ENCODE measurements around the gene CCBE1.

CCBE1 gene

DNA sequence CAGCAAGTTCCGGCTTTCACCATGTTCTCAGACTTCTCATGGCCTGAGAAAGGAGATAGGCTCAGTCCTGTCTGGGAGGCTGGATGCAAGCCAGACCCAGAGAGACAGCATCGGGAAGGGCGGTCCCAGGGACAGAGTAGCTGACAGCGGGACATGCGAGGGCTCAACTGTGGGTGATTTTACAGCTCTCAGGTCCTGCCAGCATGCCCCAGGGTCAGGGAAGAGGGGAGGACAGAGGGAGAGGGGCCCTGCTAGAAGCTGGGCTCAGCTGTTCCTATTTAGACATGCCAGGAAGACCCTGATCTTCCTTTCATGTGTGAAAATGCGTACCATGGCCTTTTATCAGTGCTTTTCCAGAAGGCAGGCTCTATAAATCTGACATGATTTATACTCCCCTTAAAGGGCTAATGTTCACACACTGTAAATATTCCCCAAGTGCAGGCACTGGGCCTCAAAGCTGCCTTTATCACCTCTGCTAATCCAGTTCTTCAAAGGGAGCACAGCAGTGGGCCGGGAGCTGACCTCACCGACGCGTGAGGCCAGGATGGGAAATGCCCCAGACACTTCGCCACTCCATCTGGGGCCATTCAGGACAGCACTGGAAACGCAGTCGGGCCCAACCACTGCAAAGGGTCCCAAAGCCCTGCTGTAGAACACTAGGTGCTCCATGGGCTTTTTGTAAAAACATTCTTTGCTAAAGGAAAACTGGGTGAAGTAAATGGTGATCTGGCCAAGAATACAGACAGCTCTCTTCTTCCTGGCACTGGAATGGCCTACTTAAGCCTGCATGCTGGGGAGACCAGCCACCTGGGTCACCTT is 242.1 kb downstream of the CCBE1 start:
- DNase-seq (ENCODE audit: low read depth): no peak
- TF ChIP-seq, protein P1, sequence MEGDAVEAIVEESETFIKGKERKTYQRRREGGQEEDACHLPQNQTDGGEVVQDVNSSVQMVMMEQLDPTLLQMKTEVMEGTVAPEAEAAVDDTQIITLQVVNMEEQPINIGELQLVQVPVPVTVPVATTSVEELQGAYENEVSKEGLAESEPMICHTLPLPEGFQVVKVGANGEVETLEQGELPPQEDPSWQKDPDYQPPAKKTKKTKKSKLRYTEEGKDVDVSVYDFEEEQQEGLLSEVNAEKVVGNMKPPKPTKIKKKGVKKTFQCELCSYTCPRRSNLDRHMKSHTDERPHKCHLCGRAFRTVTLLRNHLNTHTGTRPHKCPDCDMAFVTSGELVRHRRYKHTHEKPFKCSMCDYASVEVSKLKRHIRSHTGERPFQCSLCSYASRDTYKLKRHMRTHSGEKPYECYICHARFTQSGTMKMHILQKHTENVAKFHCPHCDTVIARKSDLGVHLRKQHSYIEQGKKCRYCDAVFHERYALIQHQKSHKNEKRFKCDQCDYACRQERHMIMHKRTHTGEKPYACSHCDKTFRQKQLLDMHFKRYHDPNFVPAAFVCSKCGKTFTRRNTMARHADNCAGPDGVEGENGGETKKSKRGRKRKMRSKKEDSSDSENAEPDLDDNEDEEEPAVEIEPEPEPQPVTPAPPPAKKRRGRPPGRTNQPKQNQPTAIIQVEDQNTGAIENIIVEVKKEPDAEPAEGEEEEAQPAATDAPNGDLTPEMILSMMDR (conservative IDR thresholded peaks at IDR 0.05; ENCODE audit: low read depth, low read length): no peak
- no peak overlapping the region for H3K4me3 ChIP-seq (ENCODE audit: low read length)

DNA sequence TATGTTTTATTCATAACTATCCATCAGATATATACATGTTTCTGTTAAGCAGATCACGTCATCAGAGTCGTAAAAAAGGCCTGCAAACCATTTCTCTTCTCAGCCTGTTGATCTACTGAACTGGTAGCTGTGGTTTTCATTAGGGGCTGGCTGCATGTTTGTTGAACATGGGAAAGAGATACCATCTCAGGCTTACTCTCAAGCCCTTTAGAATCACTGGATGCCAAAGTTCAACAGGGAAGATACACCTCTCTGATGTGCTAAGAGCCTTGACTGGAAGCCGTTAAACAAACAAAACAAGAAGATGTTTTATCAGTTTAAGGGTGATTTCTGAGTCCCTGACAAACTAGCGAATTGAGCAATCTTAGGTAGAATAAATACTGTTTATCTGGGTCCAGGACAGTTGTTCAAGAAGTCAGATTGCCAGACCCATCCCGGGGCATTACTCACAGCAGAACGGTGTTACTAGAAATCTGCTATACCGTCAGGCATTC is 243.7 kb downstream of the CCBE1 start:
- DNase-seq (ENCODE audit: low read depth): no peak
- TF ChIP-seq, protein P1 (conservative IDR thresholded peaks at IDR 0.05; ENCODE audit: low read depth, low read length): no peak
- no peak overlapping the region for H3K4me3 ChIP-seq (ENCODE audit: low read length)

DNA sequence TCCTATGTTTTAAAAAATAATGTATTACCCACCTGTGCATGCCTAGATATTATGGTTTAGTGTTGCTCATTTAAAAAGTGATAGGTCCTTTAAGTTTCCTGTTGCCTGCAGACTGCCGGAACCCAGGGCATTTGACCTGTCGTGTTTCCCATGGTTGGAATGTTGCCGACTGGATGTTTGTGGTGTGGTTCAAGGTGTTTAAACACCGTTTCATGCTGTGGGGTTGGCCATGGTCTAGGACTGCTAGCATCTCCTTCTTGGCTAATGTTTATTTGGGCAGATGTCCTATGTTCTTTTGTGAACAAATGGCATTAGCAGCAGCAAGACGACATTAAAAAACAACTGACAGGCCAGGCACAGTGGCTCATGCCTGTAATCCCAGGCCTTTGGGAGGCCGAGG is 245.3 kb downstream of the CCBE1 start:
- TF ChIP-seq, protein P1 (conservative IDR thresholded peaks at IDR 0.05; ENCODE audit: low read depth, low read length): no peak
- H3K4me3 ChIP-seq (ENCODE audit: low read length): no peak overlapping the region
- no peak for DNase-seq (ENCODE audit: low read depth)

DNA sequence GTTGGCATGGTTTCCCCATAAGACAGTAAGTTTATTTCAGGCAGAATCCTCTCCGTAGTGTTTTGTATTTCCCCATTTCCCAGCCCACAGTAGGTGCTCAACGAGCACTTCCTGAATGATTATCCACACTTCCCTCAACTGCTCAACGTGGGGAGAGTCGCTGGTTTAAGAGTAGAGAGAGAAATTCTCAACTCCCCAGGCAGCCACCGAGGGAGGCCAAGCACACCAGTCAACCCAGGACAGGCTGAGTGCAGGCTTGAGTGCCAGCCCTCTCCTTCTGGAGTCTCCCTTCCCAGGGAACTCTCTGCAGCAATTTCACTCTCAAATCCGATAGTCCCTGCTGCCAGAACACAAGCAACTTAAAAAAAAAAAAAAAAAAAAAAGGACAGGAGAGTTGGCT is 246.2 kb downstream of the CCBE1 start:
- no peak for DNase-seq (ENCODE audit: low read depth)
- TF ChIP-seq, protein P1 (conservative IDR thresholded peaks at IDR 0.05; ENCODE audit: low read depth, low read length): no peak
- H3K4me3 ChIP-seq (ENCODE audit: low read length): no peak overlapping the region

DNA sequence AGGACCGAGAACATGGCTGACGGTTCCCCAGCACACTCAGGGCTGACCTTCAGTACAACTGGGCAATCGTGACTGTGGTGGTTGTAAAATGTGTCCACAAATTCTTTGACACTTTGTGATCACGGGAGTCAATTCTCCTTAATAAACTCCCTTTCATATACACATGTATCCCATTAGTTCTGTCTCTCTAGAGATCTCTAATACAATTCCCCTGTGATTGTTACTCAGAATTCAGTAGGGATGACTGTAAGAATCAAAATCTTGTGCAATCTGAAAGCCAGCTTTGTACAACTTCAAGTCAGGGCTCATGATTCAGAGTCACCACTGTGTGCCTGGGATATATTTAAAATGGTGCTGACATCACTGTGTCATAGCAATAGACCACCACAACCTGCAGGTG is 248.7 kb downstream of the CCBE1 start:
- TF ChIP-seq, protein P1 (conservative IDR thresholded peaks at IDR 0.05; ENCODE audit: low read depth, low read length): no peak
- H3K4me3 ChIP-seq (ENCODE audit: low read length): no peak overlapping the region
- no peak for DNase-seq (ENCODE audit: low read depth)

DNA sequence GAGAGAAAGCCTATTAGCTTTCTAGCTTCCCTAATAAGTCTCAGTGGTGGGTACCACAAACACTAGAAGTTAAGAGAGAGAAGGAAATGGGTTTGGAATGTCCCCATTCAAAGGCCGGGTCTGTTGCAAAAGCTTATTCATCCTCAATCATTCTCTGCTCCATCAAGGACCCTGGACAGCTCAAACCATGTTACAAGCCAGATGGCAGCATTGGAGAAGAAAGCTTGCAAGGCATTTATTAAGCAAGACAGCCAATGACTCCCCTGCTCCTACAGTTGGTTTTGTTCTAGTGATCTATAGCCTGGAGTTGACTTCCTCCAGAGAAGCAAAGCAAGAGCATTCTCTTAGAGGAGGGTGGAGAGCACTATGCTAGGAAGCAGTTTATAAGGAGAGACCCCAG is 251.2 kb downstream of the CCBE1 start:
- TF ChIP-seq, protein P1 (conservative IDR thresholded peaks at IDR 0.05; ENCODE audit: low read depth, low read length): peak; percentile 27
- peak; percentile 11 for DNase-seq (ENCODE audit: low read depth)
- H3K4me3 ChIP-seq (ENCODE audit: low read length): no peak overlapping the region
